Pons (tissue), 1 donor: ENCODE data around the gene TRAF2.

Experiments
- DNase-seq: peaks from one replicate; pipeline ENCODE4 v3.0.0-alpha.2; 2016; ENCODE audit warnings: low spot score

TRAF2 gene

GRCh38 chr9:136847088-136847825, 39.1 kb upstream of the TRAF2 start:
- DNase-seq, result no peak

GRCh38 chr9:136847826-136848392, 38.4 kb upstream of the TRAF2 start:
- no peak for DNase-seq

GRCh38 chr9:136848393-136849037, 37.8 kb upstream of the TRAF2 start:
- no peak for DNase-seq

GRCh38 chr9:136849038-136849959, 37.0 kb upstream of the TRAF2 start, which contains the start of gene PHPT1:
PHPT1 (plus strand) TSS chr9:136849409; CDS start chr9:136849431, 22 bp downstream.
- DNase-seq, result peak; percentile 98

- DNase-seq, result no peak
These were observed 36.1 kb upstream of the TRAF2 start for GRCh38 chr9:136849960-136850865.

GRCh38 chr9:136850866-136851775, 35.2 kb upstream of the TRAF2 start:
- no peak for DNase-seq

GRCh38 chr9:136851941-136852663, 34.2 kb upstream of the TRAF2 start, which contains the start of gene MAMDC4:
MAMDC4 (plus strand) TSS chr9:136852346; CDS start chr9:136852417, 71 bp downstream.
- DNase-seq, result no peak

- no peak for DNase-seq
These were observed 33.4 kb upstream of the TRAF2 start for GRCh38 chr9:136852664-136853595.

- DNase-seq, result no peak
These were observed 32.7 kb upstream of the TRAF2 start for GRCh38 chr9:136853596-136854112.

GRCh38 chr9:136854113-136854841, 32.0 kb upstream of the TRAF2 start:
- DNase-seq, result no peak

- DNase-seq, result no peak
These were observed 31.4 kb upstream of the TRAF2 start for GRCh38 chr9:136854842-136855460.

- DNase-seq, result no peak
These were observed 30.7 kb upstream of the TRAF2 start for GRCh38 chr9:136855461-136856078.

GRCh38 chr9:136856079-136856476, 30.2 kb upstream of the TRAF2 start:
- no peak for DNase-seq

- DNase-seq, result no peak
These were observed 29.7 kb upstream of the TRAF2 start for GRCh38 chr9:136856541-136857141.

- DNase-seq, result no peak
These were observed 29.1 kb upstream of the TRAF2 start for GRCh38 chr9:136857166-136857565.
